NCI-H524 (cell line): Measurements from ENCODE around the gene STRC.
"Not testable (repeated sequence)": the region's sequence is repeated elsewhere in the genome, so short reads cannot be mapped to it uniquely, and the experiment has no call there.

Source experiments
- DNase-seq, 2 experiments: peaks; one replicate each; lab custom pipeline; 2025; lab: John Stamatoyannopoulos, UW

STRC gene

DNA sequence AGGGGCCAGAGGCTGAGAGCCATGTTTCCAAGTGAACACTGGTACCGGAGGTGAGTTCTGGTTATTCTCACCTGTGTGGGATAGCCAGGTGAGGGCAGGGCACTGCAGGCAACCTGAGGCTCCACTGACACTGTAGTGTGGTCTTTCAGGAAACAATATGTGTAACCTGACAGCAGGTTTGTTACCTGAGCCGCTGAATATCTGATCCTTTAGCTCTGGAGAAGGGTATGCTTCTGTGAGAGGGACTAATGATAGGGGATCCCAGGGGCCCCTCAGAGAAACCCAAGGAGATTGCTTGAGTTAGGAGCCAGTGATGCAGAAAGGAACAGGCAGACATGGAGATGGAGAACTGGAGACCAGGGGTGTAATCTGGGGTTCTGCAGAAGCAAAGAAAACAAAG lies at the start of gene STRC:
Gene STRC, minus strand, starts transcription at position 101 of the 400 bp plus-strand sequence. Its CDS starts 78 bp downstream, at position 23.
- DNase-seq = not testable (repeated sequence)

DNA sequence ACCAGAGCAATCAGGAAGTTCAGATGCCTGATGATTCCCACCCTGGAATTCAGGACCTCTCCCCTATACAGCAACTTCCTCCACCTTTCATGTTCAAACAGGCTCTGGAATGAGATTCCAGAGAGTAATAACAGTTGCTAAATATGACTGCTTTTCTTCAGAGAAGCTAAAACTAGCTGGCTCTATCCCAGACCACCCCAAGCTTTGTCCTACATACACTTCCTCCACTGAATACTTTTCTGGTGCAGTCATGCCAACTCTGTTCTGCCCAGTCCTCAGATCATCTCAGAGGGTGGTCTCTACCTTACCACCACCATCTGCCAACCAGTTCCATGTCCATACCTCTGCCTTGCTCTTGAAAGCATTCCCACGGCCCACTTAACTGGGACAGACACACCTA lies 47.6 kb upstream of the STRC start:
- DNase-seq = not testable (repeated sequence)

DNA sequence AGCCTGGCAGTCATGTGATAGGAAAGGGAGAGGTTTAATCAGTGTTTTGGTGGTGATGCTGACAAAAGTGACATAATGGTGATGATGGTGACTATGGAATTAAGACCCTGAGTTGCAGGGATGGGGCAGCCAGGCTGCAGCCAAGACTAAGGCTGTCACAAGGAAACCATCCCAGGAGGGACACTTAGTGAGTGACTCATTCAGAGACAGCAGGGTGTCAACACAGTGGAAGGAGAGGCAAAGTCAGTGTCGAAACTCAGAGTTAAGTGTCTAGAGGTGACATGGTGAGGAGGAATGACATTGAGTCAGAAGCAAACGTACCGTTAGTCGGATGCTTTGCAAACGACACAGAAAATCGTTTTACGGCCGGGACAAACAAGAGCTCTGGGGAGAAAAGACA lies 44.7 kb upstream of the STRC start:
- DNase-seq = not testable (repeated sequence)

DNA sequence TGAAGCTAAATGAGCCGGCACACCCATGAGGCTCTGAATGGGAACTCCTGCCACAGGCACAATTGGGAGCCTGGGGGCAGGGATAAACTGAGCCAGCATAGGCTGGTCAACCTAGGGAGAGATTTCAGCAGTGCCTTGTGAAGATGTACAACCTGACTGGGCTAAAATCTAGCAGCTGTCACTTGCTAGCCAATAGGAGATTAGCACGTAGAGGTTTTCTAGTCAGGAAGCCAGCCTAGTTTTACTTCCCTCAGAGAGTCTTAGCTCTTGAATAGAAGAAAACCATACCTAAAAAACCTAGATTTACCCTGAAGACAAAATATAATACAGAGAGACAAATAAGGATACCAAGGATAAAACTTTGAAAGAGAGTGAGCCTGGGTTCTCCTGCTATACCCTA lies 43.7 kb upstream of the STRC start:
- not testable (repeated sequence) for DNase-seq

DNA sequence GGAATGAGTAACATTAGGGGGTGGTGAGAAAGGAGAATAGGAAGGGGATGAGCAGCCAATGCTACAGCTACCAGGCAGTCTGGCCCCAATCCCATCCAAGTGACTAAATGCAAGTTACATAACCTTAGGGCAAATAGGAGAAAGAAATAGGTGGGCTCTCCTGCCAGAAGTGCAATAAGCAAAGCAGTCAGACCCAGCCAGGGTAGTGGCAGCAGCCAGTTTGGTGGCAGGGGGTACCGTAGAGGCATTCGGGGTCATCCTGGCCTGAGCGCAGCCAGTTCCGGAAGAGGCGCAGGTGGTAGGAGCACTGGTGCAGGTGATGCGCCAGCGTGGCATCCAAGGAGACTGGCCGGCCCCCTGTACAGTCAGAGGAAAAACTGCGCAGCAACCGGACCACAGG lies 41.1 kb upstream of the STRC start:
- not testable (repeated sequence) for DNase-seq

DNA sequence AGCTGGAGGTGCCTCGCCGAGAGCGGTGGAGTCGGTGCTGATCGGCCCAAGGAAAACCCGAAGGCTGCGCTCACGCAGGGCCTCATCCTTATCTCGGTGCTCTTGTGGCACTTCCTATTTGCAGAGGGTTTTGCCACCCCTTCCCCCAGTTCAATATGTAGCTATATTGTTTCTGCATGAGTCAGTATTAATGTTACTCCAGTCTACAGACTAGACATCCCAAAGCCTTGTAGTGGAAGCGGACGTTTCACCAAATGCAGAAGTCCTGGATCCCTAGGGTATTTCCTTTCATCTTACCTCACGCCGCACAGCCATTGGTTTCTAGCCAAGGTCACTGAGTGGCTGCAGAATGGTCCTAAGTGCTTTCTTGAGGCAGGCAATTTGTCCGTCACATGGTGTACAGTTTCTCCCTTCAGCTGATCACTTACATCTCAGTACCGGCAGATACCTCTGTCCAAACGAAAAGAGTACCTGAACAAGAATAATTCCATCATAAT lies 30.9 kb upstream of the STRC start:
- not testable (repeated sequence) for DNase-seq

- no peak for DNase-seq
Observed at GRCh38 chr15:43648649-43649429, 30.2 kb upstream of the STRC start, which contains the start of gene CATSPER2. TSS of gene CATSPER2 (minus strand) at chr15:43648844. CDS start at chr15:43648061, 783 bp downstream.

- not testable (repeated sequence) for DNase-seq
Observed at GRCh38 chr15:43638464-43639204, 20.0 kb upstream of the STRC start.

- DNase-seq = not testable (repeated sequence)
Observed at GRCh38 chr15:43626937-43627336, 8.3 kb upstream of the STRC start.

GRCh38 chr15:43625106-43625505 lies 6.5 kb upstream of the STRC start:
- DNase-seq = no peak

DNA sequence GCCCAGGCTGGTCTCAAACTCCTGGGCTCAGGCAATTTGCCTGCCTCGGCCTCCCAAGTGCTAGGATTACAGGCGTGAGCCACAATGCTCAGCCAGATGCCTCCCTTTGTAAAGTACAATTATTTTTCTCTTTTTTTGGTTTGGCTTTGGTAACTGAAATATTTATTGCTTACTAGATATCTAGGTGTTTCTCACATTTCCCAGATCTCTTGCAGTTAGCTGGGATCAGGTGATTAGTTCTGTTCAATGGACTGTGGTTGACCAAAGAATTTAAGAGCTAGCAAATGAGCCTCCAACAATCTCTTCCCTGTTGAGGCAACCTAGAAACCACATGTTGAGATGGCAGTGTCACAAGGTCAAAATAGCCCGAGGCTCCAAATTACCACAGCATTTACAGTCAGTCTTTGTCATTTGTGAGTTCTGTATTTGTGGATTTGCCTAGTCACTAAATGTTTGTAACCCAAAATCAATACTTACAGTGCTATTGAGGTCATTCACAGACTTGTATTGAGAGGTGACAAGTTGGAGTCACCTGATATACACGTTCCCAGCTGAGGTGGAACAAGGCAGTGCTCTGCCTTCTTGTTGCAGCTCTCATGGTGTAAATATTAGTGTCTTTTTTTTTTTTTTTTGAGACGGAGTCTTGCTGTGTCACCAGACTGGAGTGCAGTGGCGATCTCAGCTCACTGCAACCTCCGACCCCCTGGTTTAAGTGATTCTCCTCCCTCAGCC lies 3.6 kb upstream of the STRC start:
- DNase-seq = not testable (repeated sequence)

DNA sequence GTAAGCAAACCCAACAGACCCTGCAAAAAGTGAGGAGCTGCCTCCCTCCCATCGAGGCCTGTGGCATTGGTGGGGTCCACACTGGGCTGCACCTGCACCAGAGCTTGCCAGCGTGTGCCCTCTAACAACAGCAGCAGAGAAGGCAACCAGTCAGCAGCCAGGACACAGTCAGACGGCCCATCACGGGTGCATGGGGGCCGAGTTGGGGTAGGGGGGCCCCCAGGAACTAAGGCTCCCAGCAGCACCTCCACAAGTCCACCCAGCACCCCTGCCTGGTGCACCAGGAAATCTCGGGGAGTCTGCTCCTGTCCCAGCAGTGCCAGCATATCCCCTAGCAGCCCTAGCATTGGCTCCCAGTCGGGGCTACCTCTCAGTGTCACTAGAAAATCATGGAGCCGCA lies 850 bp downstream of the STRC start:
- DNase-seq = not testable (repeated sequence)

DNA sequence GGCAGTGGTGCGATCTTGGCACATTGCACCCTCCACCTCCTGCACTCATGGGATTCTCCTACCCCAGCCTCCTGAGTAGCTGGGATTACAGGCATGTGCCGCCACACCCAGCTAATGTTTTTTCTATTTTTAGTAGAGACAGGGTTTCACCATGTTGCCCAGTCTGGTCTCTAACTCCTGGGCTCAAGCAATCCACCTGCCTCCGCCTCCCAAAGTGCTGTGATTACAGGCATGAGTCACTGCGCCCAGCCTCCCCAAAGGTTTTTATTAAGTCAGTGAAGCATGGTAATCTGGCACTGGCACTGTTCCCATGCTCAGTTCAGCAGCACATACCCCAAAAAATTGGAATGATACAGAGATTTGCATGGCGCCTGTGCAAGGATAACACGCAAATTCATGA lies 16.4 kb downstream of the STRC start:
- DNase-seq = peak in 1 of 2 experiments; percentile 21

GRCh38 chr15:43600200-43600599 lies 18.4 kb downstream of the STRC start:
- DNase-seq = not testable (repeated sequence)

DNA sequence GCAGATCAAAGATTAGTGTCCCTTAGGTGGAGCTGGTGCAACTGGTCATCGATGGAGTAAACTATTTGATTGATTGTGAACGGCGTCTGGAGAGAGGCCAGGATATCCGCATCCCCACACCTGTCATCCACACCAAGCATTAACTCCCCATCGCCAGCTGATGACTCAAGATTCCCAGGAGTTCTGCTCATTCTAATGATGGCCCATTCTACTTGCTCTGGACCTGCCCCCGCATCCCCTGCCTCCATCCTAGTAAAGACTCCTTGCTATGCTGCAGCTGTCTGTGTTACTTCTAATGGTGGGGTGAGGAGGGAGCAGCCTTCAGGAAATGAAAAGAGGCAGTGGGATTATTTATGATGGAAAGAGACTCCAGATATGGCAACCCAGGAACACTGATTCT lies 19.5 kb downstream of the STRC start:
- not testable (repeated sequence) for DNase-seq

DNA sequence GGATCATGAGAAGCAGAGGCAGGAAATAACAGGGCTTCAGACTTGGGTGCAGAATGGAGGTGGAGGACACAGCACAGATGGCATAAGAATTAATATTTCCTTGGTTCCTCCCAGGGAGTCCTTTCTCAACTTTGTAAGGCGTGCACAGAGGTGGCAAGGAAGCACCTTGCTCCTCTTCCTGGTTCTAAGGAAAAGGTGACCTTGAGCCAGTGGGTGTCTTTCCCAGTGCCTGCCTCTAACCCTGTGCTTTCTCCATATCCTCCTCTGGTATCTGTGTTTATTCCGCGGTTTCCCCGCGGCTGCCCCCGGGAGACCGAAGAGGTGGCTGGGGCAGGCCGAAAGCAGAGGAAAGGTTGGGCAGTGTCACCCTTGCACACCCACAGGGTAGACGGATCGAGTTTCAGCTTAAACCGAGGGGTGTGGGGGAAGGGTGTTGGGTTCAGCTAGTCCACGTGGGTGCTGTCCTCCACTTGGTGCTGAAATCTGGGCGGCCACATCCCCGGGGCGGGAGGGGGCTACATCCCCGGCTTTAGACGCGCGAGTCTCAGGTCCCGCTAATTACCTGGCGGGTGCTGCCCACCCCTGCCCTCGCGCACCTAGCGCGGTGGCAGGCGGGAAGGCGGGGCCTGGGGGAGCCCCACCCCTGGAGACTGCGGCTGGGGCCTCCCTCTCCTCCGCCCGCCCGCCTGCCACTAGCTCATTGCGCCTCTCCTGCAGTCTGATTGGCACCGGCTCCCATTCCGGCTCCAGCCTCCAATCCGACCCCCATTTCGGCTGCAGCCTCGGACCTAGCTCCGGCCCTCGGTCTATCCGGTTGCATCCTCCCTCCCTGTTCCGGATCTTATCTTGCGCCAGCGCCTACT lies 25.0 kb downstream of the STRC start, which contains the start of gene CKMT1B:
Gene CKMT1B, plus strand, starts transcription at position 700 of the 863 bp plus-strand sequence. CDS start 192 bp downstream, outside the sequence.
- DNase-seq = not testable (repeated sequence)

- not testable (repeated sequence) for DNase-seq
Observed at GRCh38 chr15:43592841-43593240, 25.8 kb downstream of the STRC start.

GRCh38 chr15:43589778-43590466 lies 28.7 kb downstream of the STRC start, which contains the start of gene PPIP5K1:
TSS of gene PPIP5K1 (minus strand) at chr15:43590208. CDS start at chr15:43584504, 5,704 bp downstream.
- not testable (repeated sequence) for DNase-seq

- not testable (repeated sequence) for DNase-seq
Observed at GRCh38 chr15:43574607-43575006, 44.0 kb downstream of the STRC start.

GRCh38 chr15:43566615-43567014 lies 52.0 kb downstream of the STRC start:
- not testable (repeated sequence) for DNase-seq
